ENCODE results near the gene C16orf96. TPM values are rescaled to one million over a fixed set of nuclear protein-coding genes. Genes with fewer than 3 reads are reported as not detected.

C16orf96 gene
- total RNA-seq, 4 donors from 2014 or later = 0.04 to 0.19 (median 0.06) TPM; not detected in 1

DNA sequence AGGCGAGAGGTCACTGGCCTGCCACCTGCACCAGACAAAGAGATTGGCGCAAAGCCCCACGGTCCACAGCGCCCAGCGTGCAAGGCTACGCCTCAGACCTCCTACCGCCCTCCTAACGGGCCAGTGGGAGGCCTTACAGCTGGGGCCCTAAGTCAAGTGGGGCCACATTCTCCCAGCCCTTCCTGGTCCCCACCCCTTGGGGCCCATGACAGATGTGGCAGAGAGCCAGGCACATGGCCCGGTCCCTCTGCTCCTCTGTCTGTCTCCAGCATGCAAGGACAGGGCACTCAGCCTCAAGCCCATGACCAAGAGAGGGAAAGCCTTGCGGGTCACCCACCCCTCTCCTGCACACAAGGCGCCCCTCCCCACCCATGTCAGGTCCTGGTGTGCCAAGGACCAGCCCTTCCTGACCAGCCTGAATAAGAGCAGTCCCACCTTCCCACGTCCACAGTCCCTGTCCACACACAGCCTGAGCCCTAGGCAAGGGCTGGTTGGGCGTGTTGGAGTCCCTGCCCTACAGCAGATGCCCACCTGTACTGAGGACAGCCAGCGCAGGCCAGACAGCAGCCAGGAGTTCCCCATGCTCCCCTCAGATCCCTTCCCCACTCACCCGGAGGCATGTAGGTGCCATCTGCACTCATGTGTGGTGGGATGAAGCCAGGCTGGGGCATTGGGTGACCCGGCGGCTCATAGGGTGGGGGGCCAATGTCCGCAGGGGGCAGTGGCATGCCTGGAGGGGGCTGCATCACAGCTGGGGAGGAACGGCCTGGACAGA, 42.9 kb upstream of the C16orf96 start:
- peak overlapping the region in 3 of 4 donors; percentile 17 to 84 (median 69) for H3K27ac ChIP-seq
- H3K4me1 ChIP-seq = peaks cover 11 to 67% (median 22%) of the 10 kb centered on the region in 3 donors
- no peak for DNase-seq
- TF ChIP-seq, protein P1, sequence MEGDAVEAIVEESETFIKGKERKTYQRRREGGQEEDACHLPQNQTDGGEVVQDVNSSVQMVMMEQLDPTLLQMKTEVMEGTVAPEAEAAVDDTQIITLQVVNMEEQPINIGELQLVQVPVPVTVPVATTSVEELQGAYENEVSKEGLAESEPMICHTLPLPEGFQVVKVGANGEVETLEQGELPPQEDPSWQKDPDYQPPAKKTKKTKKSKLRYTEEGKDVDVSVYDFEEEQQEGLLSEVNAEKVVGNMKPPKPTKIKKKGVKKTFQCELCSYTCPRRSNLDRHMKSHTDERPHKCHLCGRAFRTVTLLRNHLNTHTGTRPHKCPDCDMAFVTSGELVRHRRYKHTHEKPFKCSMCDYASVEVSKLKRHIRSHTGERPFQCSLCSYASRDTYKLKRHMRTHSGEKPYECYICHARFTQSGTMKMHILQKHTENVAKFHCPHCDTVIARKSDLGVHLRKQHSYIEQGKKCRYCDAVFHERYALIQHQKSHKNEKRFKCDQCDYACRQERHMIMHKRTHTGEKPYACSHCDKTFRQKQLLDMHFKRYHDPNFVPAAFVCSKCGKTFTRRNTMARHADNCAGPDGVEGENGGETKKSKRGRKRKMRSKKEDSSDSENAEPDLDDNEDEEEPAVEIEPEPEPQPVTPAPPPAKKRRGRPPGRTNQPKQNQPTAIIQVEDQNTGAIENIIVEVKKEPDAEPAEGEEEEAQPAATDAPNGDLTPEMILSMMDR (IDR thresholded peaks at IDR 0.05) = no peak
- no peak for TF ChIP-seq POLR2A (IDR thresholded peaks at IDR 0.05)
- H3K27me3 ChIP-seq = no peaks in the 10 kb centered on the region
- WGBS, 2 donors = 80 to 100% methylated on average over 1 to 9 of the region's 19 CpGs
- intact Hi-C loops (cut with DNase I) = loop anchor here (5.0 kb wide), 1 partner anchor 34 kb away; no protein-coding TSS in a partner anchor
- peaks cover 19 to 64% (median 24%) of the 10 kb centered on the region in 3 donors for H3K36me3 ChIP-seq
- H3K9me3 ChIP-seq = no peaks in the 10 kb centered on the region
- H3K4me3 ChIP-seq = no peak overlapping the region

DNA sequence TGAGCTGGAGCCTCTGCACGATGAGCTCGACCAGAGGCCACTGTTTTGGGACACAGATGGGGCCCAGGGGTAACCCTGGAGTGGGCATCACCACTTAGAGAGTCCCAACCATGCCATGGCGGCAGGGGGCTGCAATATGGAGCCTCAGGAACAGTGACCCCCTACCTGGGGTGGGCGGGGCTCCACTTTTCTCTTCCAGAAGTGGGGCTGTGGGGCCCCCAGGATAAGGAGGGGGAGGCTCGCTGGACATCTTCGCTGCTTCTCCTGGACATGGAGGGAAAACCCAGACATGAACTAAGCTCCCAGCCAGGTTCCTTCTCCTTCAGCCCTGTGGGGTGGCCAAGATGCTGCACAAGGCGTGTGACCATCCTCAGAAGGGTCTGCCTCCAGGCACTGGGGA, 42.3 kb upstream of the C16orf96 start:
- Histone ChIP-seq H3K4me3 (no peak overlapping the region), H3K27me3 (no peaks in the 10 kb centered on the region), H3K36me3 (peaks cover 15 to 58% (median 20%) of the 10 kb centered on the region in 3 donors), H3K9me3 (no peaks in the 10 kb centered on the region), H3K27ac (peak overlapping the region in 3 of 4 donors; percentile 69 to 84 (median 78)), H3K4me1 (peaks cover 11 to 69% (median 22%) of the 10 kb centered on the region in 3 donors)
- TF ChIP-seq, protein P1 (IDR thresholded peaks at IDR 0.05) = no peak
- no peak for TF ChIP-seq POLR2A (IDR thresholded peaks at IDR 0.05)
- WGBS, 2 donors = 73 to 100% methylated on average over 2 to 4 of the region's 7 CpGs
- no peak for DNase-seq
- intact Hi-C loops (cut with DNase I) = loop anchor here (5.0 kb wide), 1 partner anchor 33 kb away; no protein-coding TSS in a partner anchor

DNA sequence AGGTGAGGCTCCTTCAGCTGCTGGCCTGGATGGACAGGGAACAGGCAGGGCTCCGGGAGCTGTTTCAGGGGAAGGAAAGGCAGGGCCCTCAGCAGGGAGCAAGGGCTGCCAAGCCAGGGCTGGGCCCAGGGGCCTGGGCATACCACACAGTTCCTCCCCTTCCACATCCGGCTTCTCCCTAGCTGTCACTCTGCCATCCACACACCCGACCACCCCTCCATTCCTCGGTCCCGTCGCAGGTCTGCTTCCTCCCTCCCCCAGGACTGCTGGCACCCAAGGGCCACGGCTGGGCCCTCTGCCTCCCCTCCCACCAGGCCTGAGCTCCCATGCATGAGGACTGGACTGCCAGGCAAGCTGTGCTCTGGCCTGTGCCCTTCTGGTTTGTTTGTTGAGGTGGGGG, 41.5 kb upstream of the C16orf96 start:
- Histone ChIP-seq H3K27ac (peak overlapping the region; percentile 25 to 84 (median 74)), H3K27me3 (no peaks in the 10 kb centered on the region), H3K4me1 (peaks cover 11 to 77% (median 28%) of the 10 kb centered on the region in 3 donors), H3K4me3 (no peak overlapping the region), H3K36me3 (peaks cover 12 to 51% (median 13%) of the 10 kb centered on the region in 3 donors), H3K9me3 (no peaks in the 10 kb centered on the region)
- WGBS, 2 donors = 41 to 59% methylated on average over 5 to 7 of the region's 7 CpGs
- DNase-seq = no peak
- intact Hi-C loops (cut with DNase I) = loop anchor here (5.0 kb wide), 1 partner anchor 33 kb away; no protein-coding TSS in a partner anchor
- TF ChIP-seq POLR2A (IDR thresholded peaks at IDR 0.05) = no peak
- TF ChIP-seq, protein P1 (IDR thresholded peaks at IDR 0.05) = no peak

DNA sequence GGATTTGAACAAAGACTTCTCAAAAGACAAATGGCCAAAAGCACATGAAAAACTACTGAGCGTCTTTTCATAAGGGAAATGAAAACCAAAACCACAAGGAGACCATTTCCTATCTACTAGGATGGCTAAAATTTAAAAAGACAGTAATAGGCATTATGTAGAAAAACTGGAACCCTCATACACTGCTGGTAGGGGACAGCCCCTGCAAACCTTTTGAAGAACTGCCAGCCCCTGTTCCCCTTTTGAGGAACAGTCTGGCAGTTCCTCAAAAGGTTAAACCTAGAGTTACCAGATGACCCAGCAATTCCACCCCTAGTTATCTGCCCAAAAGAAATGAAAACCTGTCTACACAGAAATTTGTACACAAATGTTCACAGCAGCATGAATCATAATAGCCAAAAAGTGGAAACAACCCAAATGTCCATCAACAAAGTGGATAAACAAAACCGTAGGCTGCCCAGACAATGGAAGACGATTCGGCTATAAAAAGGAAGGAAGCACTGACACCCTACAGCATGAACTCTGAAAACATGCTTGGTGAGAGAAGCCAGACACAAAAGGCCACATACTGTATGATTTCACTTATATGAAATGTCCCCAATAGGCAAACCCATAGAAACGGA, 40.4 kb upstream of the C16orf96 start:
- Histone ChIP-seq H3K36me3 (peaks cover 6 to 40% (median 9%) of the 10 kb centered on the region in 3 donors), H3K4me1 (peaks cover 11 to 82% (median 32%) of the 10 kb centered on the region in 3 donors), H3K9me3 (no peaks in the 10 kb centered on the region), H3K27me3 (no peaks in the 10 kb centered on the region), H3K27ac (peak overlapping the region in 3 of 4 donors; percentile 28 to 78 (median 69)), H3K4me3 (peak overlapping the region in 1 of 4 donors; percentile 18)
- TF ChIP-seq POLR2A (IDR thresholded peaks at IDR 0.05) = no peak
- TF ChIP-seq, protein P1 (IDR thresholded peaks at IDR 0.05) = no peak
- 15 to 26% methylated on average over 5 of the region's 5 CpGs for WGBS, 2 donors
- DNase-seq = no peak
- intact Hi-C loops (cut with DNase I) = no loop called here
